Ramos (cell line): Measurements from ENCODE around the gene LBHD2.

ENCODE experiments used
- in situ Hi-C: fragments of 300-500 bp; cut with MboI; formaldehyde crosslinking; loops from one replicate; pipeline ENCODE4 v1.14.3; 2022; ENCODE audit warnings: low sequenced_read_pairs; ENCODE audit not compliant: unreplicated experiment

The LBHD2 gene

DNA sequence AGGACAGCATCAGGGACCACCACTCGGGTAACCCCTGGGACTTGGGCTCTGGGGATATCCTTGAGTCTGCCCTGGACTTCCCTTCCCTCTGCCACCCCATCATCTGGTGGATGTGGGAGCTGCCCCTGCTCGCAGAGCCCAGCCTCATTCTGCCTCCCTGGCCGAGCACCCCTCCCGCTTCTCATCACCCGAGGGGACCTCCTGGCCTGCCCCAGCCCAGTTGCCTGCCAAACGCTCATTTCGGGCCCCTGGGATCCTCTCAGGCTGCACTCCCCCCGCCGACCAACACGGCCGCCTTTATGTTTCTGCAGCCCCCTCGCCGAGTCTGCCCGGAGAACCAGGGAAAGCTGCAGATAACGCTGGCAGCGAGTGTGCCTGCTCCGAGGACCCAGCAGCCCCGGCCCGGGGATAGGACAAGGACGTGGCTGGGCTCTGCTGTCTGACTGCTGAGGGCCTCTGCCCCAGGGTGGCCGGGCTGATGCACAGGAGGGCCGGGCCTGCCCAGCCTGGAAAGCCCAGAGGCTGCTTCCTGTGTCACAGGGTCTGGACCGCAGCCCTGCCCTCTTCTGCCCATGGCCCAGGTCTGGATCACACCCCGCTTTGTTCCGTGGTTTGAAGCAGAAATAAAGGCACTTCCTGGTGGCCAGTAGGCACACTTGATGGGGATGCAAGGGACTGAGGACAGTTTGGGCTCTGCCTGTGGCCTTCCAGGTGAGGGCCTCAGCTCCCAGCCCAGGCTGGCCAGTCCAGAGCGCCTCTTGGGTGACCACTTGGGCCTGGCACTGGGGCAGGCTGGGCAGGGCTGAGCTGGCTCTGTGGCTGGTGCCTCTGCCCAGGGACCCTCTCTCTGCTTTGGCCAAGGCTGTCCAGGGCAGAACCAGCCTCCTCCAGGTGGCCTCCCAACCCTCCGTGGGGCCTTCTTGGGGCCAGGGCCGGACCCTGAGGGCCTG lies 5.7 kb downstream of the LBHD2 start:
- in situ Hi-C loops: no loop called here

DNA sequence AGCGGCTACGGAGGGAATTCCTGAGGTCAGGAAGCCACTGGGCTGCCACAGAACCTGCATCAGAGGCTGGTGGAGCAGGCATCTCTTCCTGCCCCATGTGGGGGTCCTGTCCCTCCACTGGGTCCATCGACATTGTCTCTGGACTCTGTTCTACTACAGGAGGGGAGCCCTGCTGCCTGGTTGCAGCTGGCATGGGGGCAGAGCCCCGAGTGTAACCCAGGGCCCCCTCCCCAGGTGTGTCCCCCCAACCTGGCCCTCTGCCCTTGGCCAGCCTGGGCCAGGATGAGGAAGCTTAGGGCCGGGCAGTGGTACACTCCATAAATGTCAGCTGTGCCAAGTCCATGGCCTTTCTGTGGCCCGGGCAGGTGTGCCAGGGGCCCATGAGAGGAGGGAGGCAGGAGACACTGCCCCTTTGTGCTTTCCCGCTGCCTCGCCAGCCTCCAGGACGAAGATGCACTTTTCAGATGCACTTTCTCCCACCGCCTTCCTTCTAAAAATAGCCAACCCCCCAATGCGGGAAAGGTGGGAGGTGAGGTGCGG lies 6.5 kb downstream of the LBHD2 start:
- in situ Hi-C loops: no loop called here

GRCh38 chr14:103091041-103091882 lies 7.3 kb downstream of the LBHD2 start:
- in situ Hi-C loops: no loop called here

- in situ Hi-C loops: no loop called here
These were observed 7.8 kb downstream of the LBHD2 start for GRCh38 chr14:103091883-103092222.

DNA sequence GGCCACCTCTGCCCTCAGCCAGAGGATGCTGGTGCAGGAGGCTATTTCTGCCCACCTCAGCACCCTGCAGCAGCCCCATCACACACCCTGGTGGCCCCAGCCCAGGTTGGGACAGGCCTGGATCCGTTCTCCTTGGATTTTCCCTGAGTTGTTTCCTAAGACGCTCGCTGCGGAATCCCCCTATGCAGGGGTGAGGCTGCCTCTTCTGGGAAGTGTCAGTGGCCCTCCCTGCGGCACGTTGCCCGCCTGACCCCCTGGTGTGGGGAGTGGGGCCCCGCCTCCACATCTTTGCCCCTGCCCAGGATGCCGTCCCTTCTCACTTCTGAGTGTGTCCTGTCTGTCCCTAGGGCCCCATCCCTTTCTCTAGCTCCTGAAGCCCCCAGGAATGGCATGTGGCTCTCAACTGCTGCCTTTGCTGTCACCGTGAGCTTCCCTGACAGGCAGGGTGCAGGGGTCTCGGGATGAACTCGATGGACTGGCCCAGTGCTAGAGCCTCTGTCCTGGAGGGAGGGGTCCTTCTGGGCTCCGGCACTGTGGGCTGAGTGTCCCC lies 9.9 kb downstream of the LBHD2 start:
- in situ Hi-C loops: no loop called here

DNA sequence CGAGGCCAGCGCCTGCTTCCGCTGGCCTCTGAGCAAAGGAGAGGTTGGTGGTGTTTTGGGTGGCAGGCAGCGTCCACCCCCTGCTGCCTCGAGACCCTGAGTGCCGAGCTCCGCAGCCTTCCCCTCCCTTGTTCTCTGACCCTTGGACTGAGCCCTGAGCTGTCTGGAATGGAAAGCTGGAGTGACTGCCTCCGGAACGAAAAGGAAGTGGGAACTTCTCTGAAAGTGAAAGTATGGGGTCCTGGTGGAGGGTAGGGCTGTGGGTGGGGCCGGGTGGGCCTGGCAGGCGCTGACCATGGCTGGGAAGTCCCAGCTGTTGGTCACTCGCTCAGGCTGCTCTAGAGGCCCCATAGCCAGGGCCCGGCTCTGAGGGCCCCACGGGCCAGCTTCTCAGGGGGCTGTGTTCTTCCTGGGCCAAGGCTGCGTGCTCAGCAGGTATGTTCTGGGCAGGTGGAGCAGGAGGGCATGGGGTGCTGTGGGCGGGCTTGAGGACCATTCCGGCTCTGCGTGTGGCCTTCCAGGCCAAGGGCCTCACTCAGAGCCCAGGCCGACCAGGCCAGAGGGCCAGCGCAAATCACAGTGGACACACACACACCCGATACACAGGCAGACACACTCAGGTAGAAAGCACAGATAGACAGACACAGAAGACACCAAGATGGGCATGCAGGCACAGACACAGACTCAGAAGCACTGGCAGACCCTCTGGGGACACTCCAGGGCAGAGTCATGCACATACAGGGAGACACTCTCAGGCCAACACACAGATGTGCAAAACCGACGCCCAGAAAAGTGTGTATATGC lies 10.6 kb downstream of the LBHD2 start, which contains the start of gene EXOC3L4:
EXOC3L4 (plus strand) TSS at position 320 of the 804 bp plus-strand sequence. CDS start 5,495 bp downstream, outside the sequence.
- in situ Hi-C loops: no loop called here

DNA sequence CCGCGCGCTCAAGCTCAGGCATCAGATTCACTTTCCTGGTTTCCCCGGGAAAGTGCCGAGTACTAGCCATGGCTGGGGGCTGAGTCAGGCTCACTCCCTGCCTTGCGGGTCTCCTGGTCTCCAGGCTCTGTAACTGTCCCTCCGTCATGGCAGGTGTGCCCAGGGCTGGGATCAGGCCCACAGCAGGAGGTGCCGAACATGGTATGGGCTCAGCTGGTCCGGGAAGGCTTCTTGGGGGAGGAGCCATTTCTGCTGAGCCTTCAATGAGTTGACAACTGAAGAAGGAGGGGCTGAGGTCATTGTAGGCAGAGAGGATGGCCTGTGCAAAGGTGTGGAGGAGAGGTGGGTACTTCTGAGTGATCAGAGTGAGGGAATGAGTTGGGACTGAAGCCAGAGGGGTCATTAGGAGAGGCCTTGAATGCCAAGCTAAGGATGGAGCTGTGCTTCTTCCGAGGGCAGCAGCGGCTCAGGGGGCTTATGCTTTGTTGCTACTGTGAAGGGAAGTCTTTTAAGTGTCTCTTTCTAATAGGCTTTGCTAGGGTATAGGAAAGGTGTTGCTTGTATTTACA lies 11.3 kb downstream of the LBHD2 start:
- in situ Hi-C loops: no loop called here

GRCh38 chr14:103096387-103096786 lies 12.4 kb downstream of the LBHD2 start:
- in situ Hi-C loops: no loop called here

DNA sequence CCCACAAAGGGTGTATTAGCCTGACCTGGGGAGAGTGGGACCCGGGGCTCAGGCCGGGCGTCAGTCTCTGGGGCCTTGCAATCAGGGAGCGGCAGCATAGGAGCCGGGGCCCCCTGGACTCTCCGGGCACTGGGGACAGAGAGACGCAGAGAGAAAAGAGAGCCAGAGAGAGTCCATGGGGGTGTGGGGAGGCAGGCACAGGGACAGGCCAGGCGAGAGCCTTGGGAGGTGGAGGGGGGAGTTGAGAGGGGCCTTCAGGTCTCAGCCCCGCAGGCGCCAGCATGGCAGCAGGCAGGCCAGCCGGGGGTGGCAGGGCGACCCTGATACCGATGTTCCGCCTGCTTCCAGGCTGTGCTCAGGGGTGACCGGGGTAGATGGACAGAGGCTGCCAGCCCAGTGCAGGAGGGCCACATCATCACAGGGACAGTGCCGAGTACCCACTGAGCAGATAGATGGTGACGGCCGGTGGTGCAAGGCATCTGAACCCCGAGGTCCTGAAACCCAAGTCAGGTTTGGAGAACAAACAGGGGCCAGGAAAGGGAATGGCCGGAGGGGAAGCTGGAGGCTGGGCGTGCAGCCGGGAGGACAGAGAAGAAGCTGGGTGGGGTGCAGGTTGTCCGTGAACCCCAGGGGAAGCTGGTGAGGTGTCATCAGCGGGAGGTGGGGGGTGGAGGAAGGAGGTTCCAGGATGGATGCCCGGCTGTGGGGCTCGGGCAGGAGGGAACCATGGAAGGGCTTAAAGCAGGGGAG lies 13.4 kb downstream of the LBHD2 start:
- in situ Hi-C loops: no loop called here

GRCh38 chr14:103097994-103098957 lies 14.3 kb downstream of the LBHD2 start:
- in situ Hi-C loops: no loop called here

- in situ Hi-C loops: no loop called here
These were observed 15.2 kb downstream of the LBHD2 start for GRCh38 chr14:103099081-103099732.

- in situ Hi-C loops: no loop called here
These were observed 15.8 kb downstream of the LBHD2 start for GRCh38 chr14:103099733-103100280.

GRCh38 chr14:103100281-103101121 lies 16.5 kb downstream of the LBHD2 start:
- in situ Hi-C loops: no loop called here

- in situ Hi-C loops: no loop called here
These were observed 17.4 kb downstream of the LBHD2 start for GRCh38 chr14:103101257-103101962.

DNA sequence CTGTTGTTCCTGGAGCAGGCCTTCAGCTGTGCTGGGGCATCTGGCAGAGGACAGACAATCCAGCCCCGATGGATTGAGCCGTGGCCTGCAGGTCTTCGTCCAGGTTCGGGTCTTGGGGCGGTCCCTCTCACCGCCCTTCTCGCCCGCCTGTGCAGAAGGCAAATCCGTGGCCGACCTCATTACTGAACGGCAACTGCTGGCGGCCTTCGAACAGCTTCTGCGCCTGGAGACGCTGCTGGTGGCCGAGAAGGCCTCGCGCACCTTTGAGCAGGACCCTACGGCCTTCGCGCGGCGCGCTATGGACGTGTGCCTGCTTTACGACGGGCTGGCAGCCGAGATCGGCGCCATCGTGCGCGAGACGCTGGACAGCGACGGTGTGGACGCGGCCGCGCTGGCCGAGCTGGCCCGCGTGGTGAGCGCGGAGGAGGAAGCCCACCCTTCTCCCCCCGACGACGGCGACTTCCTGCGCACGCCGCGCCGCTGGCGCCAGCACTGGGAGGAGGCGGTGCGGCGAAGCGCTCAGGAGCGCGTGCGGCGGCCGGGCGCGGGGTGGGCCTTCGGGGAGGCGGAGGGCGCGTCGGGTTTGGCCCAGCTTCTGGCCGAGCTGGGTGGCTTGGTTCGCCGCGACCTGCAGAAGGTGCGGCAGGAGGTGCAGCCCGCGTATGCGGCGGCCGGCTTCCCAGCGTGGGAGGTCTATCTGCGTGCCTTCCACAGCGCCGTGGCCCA lies 18.1 kb downstream of the LBHD2 start:
- in situ Hi-C loops: no loop called here
